ENCODE results near the gene RBM28. TPM values are rescaled to one million over a fixed set of nuclear protein-coding genes. Genes with fewer than 3 reads are reported as not detected.

The RBM28 gene
- total RNA-seq, 4 donors from 2014 or later, result 9.0 to 341 (median 34.2) TPM

- no peaks in the 10 kb centered on the region for H3K36me3 ChIP-seq
- intact Hi-C loops (cut with DNase I; ENCODE audit: low total_unique reads), result no loop called here
- TF ChIP-seq POLR2A (IDR thresholded peaks at IDR 0.05), result no peak
- TF ChIP-seq POLR2AphosphoS5 (IDR thresholded peaks at IDR 0.05), result no peak
- TF ChIP-seq EP300 (IDR thresholded peaks at IDR 0.05; ENCODE audit: low read depth), result no peak
- TF ChIP-seq CTCF (IDR thresholded peaks at IDR 0.05), result no peak
- peaks cover 0 to 11% (median 3%) of the 10 kb centered on the region in 4 donors for H3K4me1 ChIP-seq
- in situ Hi-C loops (cut with MboI; ENCODE audit: low pct_ligation_motif_present in 1 of 4, low pct_unique_long_range_greater_than_20kb in 1 of 4, low sequenced_read_pairs in 3 of 4), result no loop called here
- H3K9me3 ChIP-seq, result peaks cover 4 to 6% of the 10 kb centered on the region in 2 donors
- WGBS, 2 donors (ENCODE audit: low coverage in 1 of 2), result 25 to 39% methylated on average over 2 to 3 of the region's 3 CpGs
- peaks cover 30% of the 10 kb centered on the region for H3K27me3 ChIP-seq
- no peak overlapping the region for H3K4me3 ChIP-seq
- H3K27ac ChIP-seq, result no peak overlapping the region
- DNase-seq, result no peak
Measured at GRCh38 chr7:128274884-128275603, 68.7 kb downstream of the RBM28 start.

GRCh38 chr7:128274246-128274883 lies 69.3 kb downstream of the RBM28 start:
- TF ChIP-seq EP300 (IDR thresholded peaks at IDR 0.05; ENCODE audit: low read depth), result no peak
- no peak for TF ChIP-seq CTCF (IDR thresholded peaks at IDR 0.05)
- no peak for TF ChIP-seq POLR2AphosphoS5 (IDR thresholded peaks at IDR 0.05)
- no peak for TF ChIP-seq POLR2A (IDR thresholded peaks at IDR 0.05)
- H3K27me3 ChIP-seq, result peaks cover 34% of the 10 kb centered on the region
- in situ Hi-C loops (cut with MboI; ENCODE audit: low pct_ligation_motif_present in 1 of 4, low pct_unique_long_range_greater_than_20kb in 1 of 4, low sequenced_read_pairs in 3 of 4) (no loop called here), intact Hi-C loops (cut with DNase I; ENCODE audit: low total_unique reads) (no loop called here)
- H3K4me3 ChIP-seq, result no peak overlapping the region
- no peaks in the 10 kb centered on the region for H3K9me3 ChIP-seq
- no peak overlapping the region for H3K27ac ChIP-seq
- peaks cover 0 to 11% (median 3%) of the 10 kb centered on the region in 4 donors for H3K4me1 ChIP-seq
- H3K36me3 ChIP-seq, result no peaks in the 10 kb centered on the region
- no peak for DNase-seq
- 73 to 81% methylated on average over 4 of the region's 4 CpGs for WGBS, 2 donors (ENCODE audit: low coverage in 1 of 2)

GRCh38 chr7:128271942-128272481 lies 71.7 kb downstream of the RBM28 start:
- in situ Hi-C loops (cut with MboI; ENCODE audit: low pct_ligation_motif_present in 1 of 4, low pct_unique_long_range_greater_than_20kb in 1 of 4, low sequenced_read_pairs in 3 of 4), result no loop called here
- no peaks in the 10 kb centered on the region for H3K9me3 ChIP-seq
- peaks cover 0 to 11% (median 3%) of the 10 kb centered on the region in 4 donors for H3K4me1 ChIP-seq
- 41% methylated on average over 30 of the region's 30 CpGs; no CpG with 5 or more reads in 1 of the 2 donors for WGBS, 2 donors (ENCODE audit: low coverage in 1 of 2)
- no peak for TF ChIP-seq EP300 (IDR thresholded peaks at IDR 0.05; ENCODE audit: low read depth)
- TF ChIP-seq POLR2A (IDR thresholded peaks at IDR 0.05), result no peak
- no peak for TF ChIP-seq CTCF (IDR thresholded peaks at IDR 0.05)
- no peak for TF ChIP-seq POLR2AphosphoS5 (IDR thresholded peaks at IDR 0.05)
- no peak overlapping the region for H3K27ac ChIP-seq
- intact Hi-C loops (cut with DNase I; ENCODE audit: low total_unique reads), result no loop called here
- H3K27me3 ChIP-seq, result peaks cover 37% of the 10 kb centered on the region
- no peak for DNase-seq
- H3K4me3 ChIP-seq, result peak overlapping the region in 2 of 4 donors; percentile 6 to 34
- no peaks in the 10 kb centered on the region for H3K36me3 ChIP-seq

GRCh38 chr7:128271471-128271941 lies 72.2 kb downstream of the RBM28 start:
- in situ Hi-C loops (cut with MboI; ENCODE audit: low pct_ligation_motif_present in 1 of 4, low pct_unique_long_range_greater_than_20kb in 1 of 4, low sequenced_read_pairs in 3 of 4) (no loop called here), intact Hi-C loops (cut with DNase I; ENCODE audit: low total_unique reads) (no loop called here)
- 12% methylated on average over 19 of the region's 37 CpGs; no CpG with 5 or more reads in 1 of the 2 donors for WGBS, 2 donors (ENCODE audit: low coverage in 1 of 2)
- Histone ChIP-seq H3K4me3 (peak overlapping the region in 2 of 4 donors; percentile 6 to 34), H3K27me3 (peaks cover 37% of the 10 kb centered on the region), H3K36me3 (no peaks in the 10 kb centered on the region), H3K4me1 (peaks cover 0 to 12% (median 5%) of the 10 kb centered on the region in 4 donors), H3K9me3 (no peaks in the 10 kb centered on the region), H3K27ac (no peak overlapping the region)
- no peak for TF ChIP-seq CTCF (IDR thresholded peaks at IDR 0.05)
- TF ChIP-seq POLR2AphosphoS5 (IDR thresholded peaks at IDR 0.05), result no peak
- no peak for TF ChIP-seq EP300 (IDR thresholded peaks at IDR 0.05; ENCODE audit: low read depth)
- TF ChIP-seq POLR2A (IDR thresholded peaks at IDR 0.05), result no peak
- no peak for DNase-seq

All from transverse colon (tissue), 4 donors.